Endodermal cell (in vitro differentiated cells): ENCODE results near the gene PHLPP1. TPM values are rescaled to one million over a fixed set of nuclear protein-coding genes. Genes with fewer than 3 reads are reported as not detected.
A peak's percentile ranks its signal among the peaks of the same experiment; 100 is the strongest.

Experiments
- DNase-seq: peaks from one replicate; pipeline ENCODE4 v3.0.0-alpha.2; 2017
- H3K27ac ChIP-seq: 2 replicates; pipeline ENCODE4 v1.5.1; 2013; ENCODE audit warnings: mild to moderate bottlenecking, low read depth, low read length, moderate library complexity
- H3K27me3 ChIP-seq: 2 replicates; pipeline ENCODE4 v1.6.1; 2013; ENCODE audit warnings: mild to moderate bottlenecking, low read length, moderate library complexity; ENCODE audit not compliant: insufficient read depth, control insufficient read depth, poor library complexity, severe bottlenecking
- H3K36me3 ChIP-seq: 2 replicates; pipeline ENCODE4 v1.7.0; 2013; ENCODE audit warnings: mild to moderate bottlenecking, low read length, moderate library complexity; ENCODE audit not compliant: control insufficient read depth, insufficient read depth
- H3K4me1 ChIP-seq: one replicate; pipeline ENCODE4 v1.7.0; 2013; ENCODE audit warnings: low read length; ENCODE audit not compliant: control insufficient read depth, insufficient read depth
- H3K4me3 ChIP-seq: 2 replicates; pipeline ENCODE4 v1.5.1; 2013; ENCODE audit warnings: mild to moderate bottlenecking, low read length, moderate library complexity
- H3K9ac ChIP-seq: 2 replicates; pipeline ENCODE4 v1.6.1; 2013; ENCODE audit warnings: mild to moderate bottlenecking, low read length, moderate library complexity; ENCODE audit not compliant: poor library complexity, severe bottlenecking; ENCODE audit errors: extremely low read depth
- H3K9me3 ChIP-seq: 2 replicates; pipeline ENCODE4 v1.6.1; 2013; ENCODE audit warnings: mild to moderate bottlenecking, low read length, moderate library complexity; ENCODE audit not compliant: control insufficient read depth
- H3K27ac Mint-ChIP-seq: 2 replicates; pipeline ENCODE4 v1.8.0; 2020; ENCODE audit warnings: mixed read lengths
- H3K27me3 Mint-ChIP-seq: 2 replicates; pipeline ENCODE4 v1.8.0; 2021; ENCODE audit warnings: mild to moderate bottlenecking, mixed read lengths; ENCODE audit not compliant: insufficient read depth
- H3K36me3 Mint-ChIP-seq: 2 replicates; pipeline ENCODE4 v1.8.0; 2020; ENCODE audit warnings: low read depth, mixed read lengths
- H3K4me1 Mint-ChIP-seq: 2 replicates; pipeline ENCODE4 v1.8.0; 2020; ENCODE audit warnings: mixed read lengths
- H3K4me3 Mint-ChIP-seq: 2 replicates; pipeline ENCODE4 v1.8.0; 2020; ENCODE audit warnings: mild to moderate bottlenecking, moderate library complexity, mixed read lengths
- H3K9me3 Mint-ChIP-seq: 2 replicates; pipeline ENCODE4 v1.8.0; 2020; ENCODE audit warnings: mild to moderate bottlenecking, mixed read lengths
- WGBS, 2 experiments: methylation state at CpG; one replicate each; pipeline versions ENCODE4 v1.1.5 to v1.1.7; 2013; ENCODE audit warnings: missing lambda C conversion rate in 2 of 2, mixed read lengths in 1 of 2; ENCODE audit not compliant: insufficient coverage in 1 of 2, insufficient read length in 1 of 2; 5-methylcytosine and 5-hydroxymethylcytosine counted together
- total RNA-seq, 2 donors: library from RNA; stranded (reverse); fragmentation: NEBNext Ultra II Directional in 1 of 2; extraction: Animal tissue kit (Norgen Biotek cat#: 25700) in 1 of 2; gene quantifications; 2 replicates in 1 of 2; 3 replicates in 1 of 2; pipeline ENCODE4 v1.2.1, GENCODE V29; 2021
- TF ChIP-seq, protein P1 (sequence below): fragments of 200-600 bp; sonication (generic); conservative IDR thresholded peaks from 2 replicates; pipeline ENCODE4 v1.5.0; 2021; ENCODE audit warnings: antibody characterized with exemption, mild to moderate bottlenecking

The PHLPP1 gene
- total RNA-seq, 2 donors from 2014 or later = 19.8 to 28.1 TPM

DNA sequence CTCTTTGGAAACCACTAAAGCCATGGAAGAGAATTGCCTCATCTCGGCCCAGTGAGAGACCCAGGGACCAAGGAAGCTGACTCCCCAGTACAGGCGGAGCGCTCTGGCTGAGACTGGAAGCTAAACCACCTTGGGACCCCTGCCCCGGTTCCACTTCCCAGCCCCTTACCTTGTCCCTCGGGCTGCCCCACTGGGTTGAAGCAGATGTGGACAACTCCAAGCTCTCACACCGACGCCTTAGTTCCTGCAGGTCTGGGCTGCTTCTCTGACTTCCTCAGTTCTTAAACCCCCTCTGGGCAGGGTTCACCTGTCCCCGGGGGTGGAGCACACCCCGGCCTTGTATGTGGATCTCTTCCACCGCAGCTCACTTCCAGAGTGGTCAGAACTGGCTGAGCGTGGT lies 266.2 kb downstream of the PHLPP1 start:
- Histone ChIP-seq H3K9ac (no peak overlapping the region), H3K27me3 (no peaks in the 10 kb centered on the region), H3K27ac (no peak overlapping the region), H3K9me3 (no peaks in the 10 kb centered on the region), H3K36me3 (peaks cover 10% of the 10 kb centered on the region), H3K4me3 (no peak overlapping the region), H3K4me1 (no peaks in the 10 kb centered on the region)
- Mint-ChIP-seq H3K27ac (no peak overlapping the region), H3K36me3 (peaks cover 16% of the 10 kb centered on the region), H3K4me3 (no peak overlapping the region), H3K4me1 (peaks cover 4% of the 10 kb centered on the region), H3K9me3 (no peaks in the 10 kb centered on the region), H3K27me3 (no peaks in the 10 kb centered on the region)
- TF ChIP-seq, protein P1, sequence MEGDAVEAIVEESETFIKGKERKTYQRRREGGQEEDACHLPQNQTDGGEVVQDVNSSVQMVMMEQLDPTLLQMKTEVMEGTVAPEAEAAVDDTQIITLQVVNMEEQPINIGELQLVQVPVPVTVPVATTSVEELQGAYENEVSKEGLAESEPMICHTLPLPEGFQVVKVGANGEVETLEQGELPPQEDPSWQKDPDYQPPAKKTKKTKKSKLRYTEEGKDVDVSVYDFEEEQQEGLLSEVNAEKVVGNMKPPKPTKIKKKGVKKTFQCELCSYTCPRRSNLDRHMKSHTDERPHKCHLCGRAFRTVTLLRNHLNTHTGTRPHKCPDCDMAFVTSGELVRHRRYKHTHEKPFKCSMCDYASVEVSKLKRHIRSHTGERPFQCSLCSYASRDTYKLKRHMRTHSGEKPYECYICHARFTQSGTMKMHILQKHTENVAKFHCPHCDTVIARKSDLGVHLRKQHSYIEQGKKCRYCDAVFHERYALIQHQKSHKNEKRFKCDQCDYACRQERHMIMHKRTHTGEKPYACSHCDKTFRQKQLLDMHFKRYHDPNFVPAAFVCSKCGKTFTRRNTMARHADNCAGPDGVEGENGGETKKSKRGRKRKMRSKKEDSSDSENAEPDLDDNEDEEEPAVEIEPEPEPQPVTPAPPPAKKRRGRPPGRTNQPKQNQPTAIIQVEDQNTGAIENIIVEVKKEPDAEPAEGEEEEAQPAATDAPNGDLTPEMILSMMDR = no peak
- no peak for DNase-seq
- WGBS, 2 experiments = 91 to 96% methylated on average over 7 to 11 of the region's 11 CpGs

DNA sequence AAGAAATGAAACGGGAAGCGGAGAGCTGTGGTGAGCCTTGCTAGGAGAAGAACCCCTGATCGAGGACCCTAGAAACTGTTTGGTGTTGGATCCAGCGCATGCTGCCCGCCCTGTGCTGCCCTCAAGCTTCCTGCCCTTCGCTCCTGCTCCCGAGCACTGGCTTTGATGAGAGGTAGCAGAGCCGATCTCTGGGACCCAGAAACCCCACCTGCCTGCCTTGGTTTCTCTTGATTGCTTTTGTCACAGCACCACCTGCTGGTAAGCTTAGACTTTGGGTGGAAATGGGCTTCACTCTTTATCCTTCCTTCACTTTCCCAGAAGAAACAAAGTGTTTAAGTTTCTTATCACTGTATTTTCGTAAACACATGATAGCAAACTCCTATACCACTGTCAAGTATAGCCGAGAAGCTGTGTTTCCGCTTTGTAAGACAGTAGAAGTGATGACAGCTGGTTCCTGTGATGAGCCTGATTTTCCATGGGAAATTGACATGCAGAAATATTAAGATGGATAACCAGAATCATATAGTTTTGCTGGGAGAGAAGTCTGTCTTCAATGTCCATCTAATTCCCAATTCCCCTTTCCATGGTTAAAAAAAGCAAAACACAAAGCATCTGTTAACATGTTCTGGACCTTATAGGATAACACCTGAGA lies 267.4 kb downstream of the PHLPP1 start:
- Histone ChIP-seq H3K27me3 (no peaks in the 10 kb centered on the region), H3K36me3 (peaks cover 6% of the 10 kb centered on the region), H3K9me3 (no peaks in the 10 kb centered on the region), H3K9ac (no peak overlapping the region), H3K4me3 (no peak overlapping the region), H3K27ac (no peak overlapping the region), H3K4me1 (no peaks in the 10 kb centered on the region)
- peaks cover 4% of the 10 kb centered on the region for H3K4me1 Mint-ChIP-seq
- WGBS, 2 experiments = 69 to 74% methylated on average over 7 to 11 of the region's 11 CpGs
- peak; percentile 90 for DNase-seq
- H3K27me3 Mint-ChIP-seq = no peaks in the 10 kb centered on the region
- TF ChIP-seq, protein P1 = peak; percentile 92
- peaks cover 16% of the 10 kb centered on the region for H3K36me3 Mint-ChIP-seq
- no peak overlapping the region for H3K4me3 Mint-ChIP-seq
- H3K27ac Mint-ChIP-seq = no peak overlapping the region
- H3K9me3 Mint-ChIP-seq = no peaks in the 10 kb centered on the region

DNA sequence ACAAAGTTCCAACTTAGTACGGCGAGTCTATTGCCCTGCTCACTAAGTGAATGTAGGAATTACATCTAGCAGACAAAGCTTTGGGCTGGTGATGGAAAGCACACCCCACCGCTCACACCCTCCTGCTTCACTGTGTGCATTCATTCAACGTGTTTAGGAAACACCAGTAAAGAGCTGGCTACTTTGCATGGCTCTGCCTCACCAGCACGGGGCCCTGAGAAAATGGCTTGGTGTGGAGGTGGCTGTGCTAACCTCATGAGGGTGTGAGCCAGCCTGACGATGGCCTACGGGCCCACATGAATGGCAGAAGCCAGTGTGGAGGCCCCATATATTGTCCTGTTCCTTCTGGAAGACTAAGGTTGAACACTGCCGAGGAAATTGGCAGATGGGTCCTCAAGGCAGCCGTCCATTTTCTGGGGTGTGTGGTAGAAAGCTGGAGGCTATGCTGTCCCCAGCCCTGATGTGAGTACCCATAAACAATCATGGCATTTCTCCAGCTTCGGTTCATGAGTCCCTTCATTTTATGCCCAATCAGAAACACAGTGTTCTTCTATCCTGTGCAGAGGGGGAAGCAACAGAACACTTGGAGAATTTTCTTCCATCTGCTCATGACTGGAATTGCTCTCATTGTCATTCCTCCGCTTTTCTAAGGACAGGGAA lies 269.4 kb downstream of the PHLPP1 start:
- Histone ChIP-seq H3K4me3 (no peak overlapping the region), H3K4me1 (no peaks in the 10 kb centered on the region), H3K27ac (no peak overlapping the region), H3K36me3 (no peaks in the 10 kb centered on the region), H3K9me3 (no peaks in the 10 kb centered on the region), H3K27me3 (no peaks in the 10 kb centered on the region), H3K9ac (no peak overlapping the region)
- no peaks in the 10 kb centered on the region for H3K36me3 Mint-ChIP-seq
- no peak overlapping the region for H3K4me3 Mint-ChIP-seq
- H3K9me3 Mint-ChIP-seq = no peaks in the 10 kb centered on the region
- H3K27ac Mint-ChIP-seq = no peak overlapping the region
- no peak for DNase-seq
- 92 to 95% methylated on average over 6 to 11 of the region's 11 CpGs for WGBS, 2 experiments
- TF ChIP-seq, protein P1 = no peak
- peaks cover 4% of the 10 kb centered on the region for H3K4me1 Mint-ChIP-seq
- no peaks in the 10 kb centered on the region for H3K27me3 Mint-ChIP-seq
